ENCODE results near the gene SHISAL2A.
"Not testable (repeated sequence)": the region's sequence is repeated elsewhere in the genome, so short reads cannot be mapped to it uniquely, and the experiment has no call there.

SHISAL2A gene

GRCh38 chr1:52673513-52673912 is 40.5 kb downstream of the SHISAL2A start:
- Histone ChIP-seq H3K4me1 (no peaks in the 10 kb centered on the region), H3K9me3 (no peaks in the 10 kb centered on the region), H3K4me3 (no peak overlapping the region), H3K27me3 (ENCODE audit: low read depth) (no peaks in the 10 kb centered on the region), H3K36me3 (replicated peaks) (no peaks in the 10 kb centered on the region)
- no peak for DNase-seq (ENCODE audit: low spot score in 2 of 2)
- in situ Hi-C loops (cut with MboI; ENCODE audit: low sequenced_read_pairs): no loop called here

GRCh38 chr1:52674497-52675384 is 41.8 kb downstream of the SHISAL2A start:
- Histone ChIP-seq H3K4me3 (no peak overlapping the region), H3K4me1 (no peaks in the 10 kb centered on the region), H3K36me3 (replicated peaks) (no peaks in the 10 kb centered on the region), H3K27me3 (ENCODE audit: low read depth) (no peaks in the 10 kb centered on the region), H3K9me3 (no peaks in the 10 kb centered on the region)
- in situ Hi-C loops (cut with MboI; ENCODE audit: low sequenced_read_pairs): loop anchor here (25.0 kb wide), 2 partner anchors 262 to 787 kb away; partner anchors contain the start of genes NRDC, ORC1 and PRPF38A
- no peak for DNase-seq (ENCODE audit: low spot score in 2 of 2)

GRCh38 chr1:52676249-52676903 is 43.4 kb downstream of the SHISAL2A start:
- H3K27me3 ChIP-seq (ENCODE audit: low read depth): no peaks in the 10 kb centered on the region
- no peak for DNase-seq (ENCODE audit: low spot score in 2 of 2)
- H3K4me3 ChIP-seq: no peak overlapping the region
- no peaks in the 10 kb centered on the region for H3K9me3 ChIP-seq
- H3K36me3 ChIP-seq (replicated peaks): no peaks in the 10 kb centered on the region
- no peaks in the 10 kb centered on the region for H3K4me1 ChIP-seq
- in situ Hi-C loops (cut with MboI; ENCODE audit: low sequenced_read_pairs): loop anchor here (25.0 kb wide), 2 partner anchors 264 to 789 kb away; partner anchors contain the start of genes NRDC, ORC1 and PRPF38A

- in situ Hi-C loops (cut with MboI; ENCODE audit: low sequenced_read_pairs): loop anchor here (25.0 kb wide), 2 partner anchors 265 to 790 kb away; partner anchors contain the start of genes NRDC, ORC1 and PRPF38A
- H3K36me3 ChIP-seq (replicated peaks): no peaks in the 10 kb centered on the region
- H3K4me1 ChIP-seq: no peaks in the 10 kb centered on the region
- H3K9me3 ChIP-seq: no peaks in the 10 kb centered on the region
- no peak overlapping the region for H3K4me3 ChIP-seq
- DNase-seq (ENCODE audit: low spot score in 2 of 2): no peak
- no peaks in the 10 kb centered on the region for H3K27me3 ChIP-seq (ENCODE audit: low read depth)
These were observed 44.3 kb downstream of the SHISAL2A start for GRCh38 chr1:52677076-52677806.

GRCh38 chr1:52679048-52679447 is 46.1 kb downstream of the SHISAL2A start:
- H3K4me1 ChIP-seq: no peaks in the 10 kb centered on the region
- no peaks in the 10 kb centered on the region for H3K9me3 ChIP-seq
- H3K4me3 ChIP-seq: no peak overlapping the region
- no peaks in the 10 kb centered on the region for H3K27me3 ChIP-seq (ENCODE audit: low read depth)
- no peaks in the 10 kb centered on the region for H3K36me3 ChIP-seq (replicated peaks)
- DNase-seq (ENCODE audit: low spot score in 2 of 2): no peak
- in situ Hi-C loops (cut with MboI; ENCODE audit: low sequenced_read_pairs): loop anchor here (25.0 kb wide), 2 partner anchors 267 to 792 kb away; partner anchors contain the start of genes NRDC, ORC1 and PRPF38A

GRCh38 chr1:52679498-52679897 is 46.5 kb downstream of the SHISAL2A start:
- in situ Hi-C loops (cut with MboI; ENCODE audit: low sequenced_read_pairs): loop anchor here (25.0 kb wide), 2 partner anchors 267 to 792 kb away; partner anchors contain the start of genes NRDC, ORC1 and PRPF38A
- Histone ChIP-seq H3K4me3 (no peak overlapping the region), H3K4me1 (no peaks in the 10 kb centered on the region)

GRCh38 chr1:52680353-52680752 is 47.4 kb downstream of the SHISAL2A start:
- in situ Hi-C loops (cut with MboI; ENCODE audit: low sequenced_read_pairs): loop anchor here (10.0 to 25.0 kb wide), 3 partner anchors 268 to 793 kb away; partner anchors contain the start of genes NRDC, ORC1 and PRPF38A
- Histone ChIP-seq H3K9me3 (no peaks in the 10 kb centered on the region), H3K27me3 (ENCODE audit: low read depth) (no peaks in the 10 kb centered on the region), H3K4me1 (no peaks in the 10 kb centered on the region), H3K4me3 (no peak overlapping the region), H3K36me3 (replicated peaks) (peaks cover 6% of the 10 kb centered on the region)
- DNase-seq (ENCODE audit: low spot score in 2 of 2): no peak

More at GRCh38 chr1:52679498-52679897, 46.5 kb downstream of the SHISAL2A start:
- H3K9me3 ChIP-seq: no peaks in the 10 kb centered on the region
- H3K36me3 ChIP-seq (replicated peaks): no peaks in the 10 kb centered on the region
- DNase-seq (ENCODE audit: low spot score in 2 of 2): no peak
- no peaks in the 10 kb centered on the region for H3K27me3 ChIP-seq (ENCODE audit: low read depth)

GRCh38 chr1:52681136-52681535 is 48.2 kb downstream of the SHISAL2A start:
- H3K27me3 ChIP-seq (ENCODE audit: low read depth): no peaks in the 10 kb centered on the region
- H3K4me3 ChIP-seq: no peak overlapping the region
- H3K9me3 ChIP-seq: no peaks in the 10 kb centered on the region
- DNase-seq (ENCODE audit: low spot score in 2 of 2): no peak
- in situ Hi-C loops (cut with MboI; ENCODE audit: low sequenced_read_pairs): loop anchor here (10.0 to 25.0 kb wide), 3 partner anchors 269 to 794 kb away; partner anchors contain the start of genes NRDC, ORC1 and PRPF38A
- H3K4me1 ChIP-seq: no peaks in the 10 kb centered on the region
- H3K36me3 ChIP-seq (replicated peaks): peaks cover 13% of the 10 kb centered on the region

GRCh38 chr1:52683367-52683940 is 50.5 kb downstream of the SHISAL2A start:
- no peaks in the 10 kb centered on the region for H3K4me1 ChIP-seq
- in situ Hi-C loops (cut with MboI; ENCODE audit: low sequenced_read_pairs): loop anchor here (10.0 to 25.0 kb wide), 3 partner anchors 271 to 796 kb away; partner anchors contain the start of genes NRDC, ORC1 and PRPF38A
- H3K9me3 ChIP-seq: no peaks in the 10 kb centered on the region
- no peaks in the 10 kb centered on the region for H3K27me3 ChIP-seq (ENCODE audit: low read depth)
- no peak for DNase-seq (ENCODE audit: low spot score in 2 of 2)
- no peak overlapping the region for H3K4me3 ChIP-seq
- H3K36me3 ChIP-seq (replicated peaks): peaks cover 35% of the 10 kb centered on the region

- peaks cover 43% of the 10 kb centered on the region for H3K36me3 ChIP-seq (replicated peaks)
- in situ Hi-C loops (cut with MboI; ENCODE audit: low sequenced_read_pairs): loop anchor here (10.0 to 25.0 kb wide), 3 partner anchors 272 to 797 kb away; partner anchors contain the start of genes NRDC, ORC1 and PRPF38A
These were observed 51.6 kb downstream of the SHISAL2A start for GRCh38 chr1:52684545-52684944.

GRCh38 chr1:52686261-52686751 is 53.3 kb downstream of the SHISAL2A start:
- in situ Hi-C loops (cut with MboI; ENCODE audit: low sequenced_read_pairs): loop anchor here (10.0 to 25.0 kb wide), 3 partner anchors 274 to 799 kb away; partner anchors contain the start of genes NRDC, ORC1 and PRPF38A
- H3K4me1 ChIP-seq; H3K9me3 ChIP-seq; H3K4me3 ChIP-seq; H3K27me3 ChIP-seq (ENCODE audit: low read depth): not testable (repeated sequence)
- H3K36me3 ChIP-seq (replicated peaks): peaks cover 55% of the 10 kb centered on the region
- DNase-seq (ENCODE audit: low spot score in 2 of 2): peak; percentile 71 to 79

More at GRCh38 chr1:52684545-52684944, 51.6 kb downstream of the SHISAL2A start:
- H3K4me1 ChIP-seq: no peaks in the 10 kb centered on the region
- no peaks in the 10 kb centered on the region for H3K9me3 ChIP-seq
- H3K27me3 ChIP-seq (ENCODE audit: low read depth): no peaks in the 10 kb centered on the region
- no peak overlapping the region for H3K4me3 ChIP-seq
- no peak for DNase-seq (ENCODE audit: low spot score in 2 of 2)

- in situ Hi-C loops (cut with MboI; ENCODE audit: low sequenced_read_pairs): loop anchor here (10.0 to 25.0 kb wide), 3 partner anchors 275 to 800 kb away; partner anchors contain the start of genes NRDC, ORC1 and PRPF38A
- H3K36me3 ChIP-seq (replicated peaks): peaks cover 58% of the 10 kb centered on the region
- no peaks in the 10 kb centered on the region for H3K27me3 ChIP-seq (ENCODE audit: low read depth)
These were observed 53.9 kb downstream of the SHISAL2A start for GRCh38 chr1:52686830-52687229.

More at GRCh38 chr1:52686830-52687229, 53.9 kb downstream of the SHISAL2A start:
- no peak for DNase-seq (ENCODE audit: low spot score in 2 of 2)
- H3K4me1 ChIP-seq: no peaks in the 10 kb centered on the region
- H3K4me3 ChIP-seq: no peak overlapping the region
- H3K9me3 ChIP-seq: no peaks in the 10 kb centered on the region
